D721Med (cell line): Measurements from ENCODE around the gene GPC3.

ENCODE experiments used
- DNase-seq: peaks from one replicate; pipeline ENCODE4 v3.0.0; 2011; ENCODE audit warnings: low spot score; ENCODE audit not compliant: insufficient read length
- FAIRE-seq: peaks from 2 replicates; lab custom pipeline; 2011; peaks lifted over from hg19 to GRCh38; lab: Jason Lieb, UNC
- CTCF ChIP-seq: IDR thresholded peaks from 2 replicates; pipeline ENCODE4 v1.5.1; 2012; ENCODE audit warnings: mild to moderate bottlenecking, control low read depth; ENCODE audit not compliant: insufficient read depth; ENCODE audit errors: missing control alignments

Gene GPC3

GRCh38 chrX:133555782-133556458 is 429.5 kb downstream of the GPC3 start:
- TF ChIP-seq CTCF = no peak
- FAIRE-seq (no peak), DNase-seq (no peak)

GRCh38 chrX:133550665-133551485 is 434.5 kb downstream of the GPC3 start:
- no peak for DNase-seq
- TF ChIP-seq CTCF = no peak
- FAIRE-seq = no peak

- TF ChIP-seq CTCF = no peak
- FAIRE-seq (no peak), DNase-seq (no peak)
Observed at GRCh38 chrX:133549295-133549933, 436.0 kb downstream of the GPC3 start.

GRCh38 chrX:133546441-133546840 is 439.0 kb downstream of the GPC3 start:
- no peak for TF ChIP-seq CTCF
- DNase-seq (no peak), FAIRE-seq (no peak)

GRCh38 chrX:133544778-133545177 is 440.6 kb downstream of the GPC3 start:
- no peak for TF ChIP-seq CTCF
- DNase-seq = no peak

GRCh38 chrX:133544115-133544514 is 441.3 kb downstream of the GPC3 start:
- TF ChIP-seq CTCF = no peak
- FAIRE-seq (no peak), DNase-seq (no peak)

More at GRCh38 chrX:133544778-133545177, 440.6 kb downstream of the GPC3 start:
- FAIRE-seq = no peak

- DNase-seq (no peak), FAIRE-seq (no peak)
- TF ChIP-seq CTCF = no peak
Observed at GRCh38 chrX:133543654-133544053, 441.7 kb downstream of the GPC3 start.
